OCI-LY1 (cell line): ENCODE results near the gene ANO3.

ENCODE experiments used
- H2AFZ ChIP-seq: fragments of 200-600 bp; sonication (generic), shearing (Covaris generic); 2 replicates; pipeline ENCODE4 v1.6.0; 2014; ENCODE audit warnings: antibody characterized with exemption, mild to moderate bottlenecking, low read length
- H3F3A ChIP-seq: fragments of 200-600 bp; sonication (generic), shearing (Covaris generic); 2 replicates; pipeline ENCODE4 v1.6.0; 2014; ENCODE audit warnings: mild to moderate bottlenecking, antibody characterized with exemption, low read length, moderate library complexity; ENCODE audit not compliant: insufficient read depth
- H3K27ac ChIP-seq: fragments of 200-600 bp; sonication (generic); 2 replicates; pipeline ENCODE4 v1.5.1; 2014; ENCODE audit warnings: low read length, mixed run types, mild to moderate bottlenecking, low read depth; ENCODE audit not compliant: poor library complexity, severe bottlenecking
- H3K27me3 ChIP-seq: fragments of 200-600 bp; sonication (generic); 2 replicates; pipeline ENCODE4 v1.6.0; 2014; ENCODE audit warnings: antibody characterized with exemption, mild to moderate bottlenecking, low read length, moderate library complexity; ENCODE audit not compliant: insufficient read depth
- H3K36me3 ChIP-seq: fragments of 200-600 bp; sonication (generic); 2 replicates; pipeline ENCODE4 v1.6.1; 2014; ENCODE audit warnings: mild to moderate bottlenecking, antibody characterized with exemption, low read length, moderate library complexity, mixed read lengths; ENCODE audit not compliant: insufficient read depth
- H3K4me1 ChIP-seq: fragments of 200-600 bp; sonication (generic); 2 replicates; pipeline ENCODE4 v1.5.1; 2014; ENCODE audit warnings: mild to moderate bottlenecking, low read length, moderate library complexity; ENCODE audit not compliant: insufficient read depth, severe bottlenecking
- H3K4me2 ChIP-seq: fragments of 200-600 bp; sonication (generic), shearing (Covaris generic); 2 replicates; pipeline ENCODE4 v1.6.1; 2014; ENCODE audit warnings: low read length
- H3K4me3 ChIP-seq: fragments of 200-600 bp; sonication (generic); 2 replicates; pipeline ENCODE4 v1.5.1; 2014; ENCODE audit warnings: low read length, low read depth, mild to moderate bottlenecking, mixed read lengths; ENCODE audit not compliant: poor library complexity, severe bottlenecking
- H3K79me2 ChIP-seq: fragments of 200-600 bp; shearing (Covaris generic); 2 replicates; pipeline ENCODE4 v1.6.1; 2016; ENCODE audit warnings: mixed run types, low read length, mixed read lengths; ENCODE audit not compliant: insufficient read depth
- H3K9ac ChIP-seq: fragments of 200-600 bp; sonication (generic), shearing (Covaris generic); 2 replicates; pipeline ENCODE4 v1.6.1; 2014; ENCODE audit warnings: mild to moderate bottlenecking, low read length, mixed read lengths
- H3K9me2 ChIP-seq: fragments of 200-600 bp; sonication (generic), shearing (Covaris generic); 2 replicates; pipeline ENCODE4 v1.6.1; 2014; ENCODE audit warnings: low read depth, mild to moderate bottlenecking, low read length, mixed read lengths
- H3K9me3 ChIP-seq: fragments of 200-600 bp; shearing (Covaris generic); 2 replicates; pipeline ENCODE4 v1.6.1; 2014; ENCODE audit warnings: low read length, mixed read lengths
- H4K20me1 ChIP-seq: fragments of 200-600 bp; sonication (generic), shearing (Covaris generic); 2 replicates; pipeline ENCODE4 v1.6.0; 2016; ENCODE audit warnings: mild to moderate bottlenecking, low read length; ENCODE audit not compliant: insufficient read depth
- EZH2 ChIP-seq: fragments of 200-600 bp; sonication (generic), shearing (Covaris generic); IDR thresholded peaks from 2 replicates; pipeline ENCODE4 v1.8.0; 2017; ENCODE audit warnings: borderline replicate concordance, mixed run types, mild to moderate bottlenecking, antibody characterized with exemption, low read length, moderate library complexity, mixed read lengths
- TF ChIP-seq, protein P1 (sequence below): fragments of 200-600 bp; sonication (generic), shearing (Covaris generic); IDR thresholded peaks from 2 replicates; pipeline ENCODE4 v1.5.1; 2017; ENCODE audit warnings: mild to moderate bottlenecking, antibody characterized with exemption, low read length, moderate library complexity, mixed read lengths

The ANO3 gene

DNA sequence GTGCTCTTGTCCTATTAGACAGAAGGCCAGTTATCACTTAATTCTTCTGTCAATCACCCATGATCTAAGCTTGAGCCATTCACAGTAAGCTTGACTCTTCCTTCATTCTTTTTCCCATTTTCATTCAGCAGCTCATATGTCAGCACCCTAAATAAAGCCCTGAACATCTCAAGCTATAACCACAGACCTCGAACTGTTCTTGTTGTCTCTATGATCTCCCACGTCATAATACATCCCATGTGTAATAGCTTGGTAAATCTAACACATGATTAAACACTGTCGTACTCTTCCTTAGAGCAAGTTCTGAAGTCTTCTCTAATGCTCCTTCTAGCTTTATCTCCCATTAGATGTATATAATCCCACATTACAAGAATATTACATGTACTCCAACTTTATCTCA is 225.7 kb downstream of the ANO3 start:
- no peaks in the 10 kb centered on the region for H3K9me3 ChIP-seq
- H3K4me3 ChIP-seq: no peak overlapping the region
- TF ChIP-seq EZH2: no peak
- TF ChIP-seq, protein P1, sequence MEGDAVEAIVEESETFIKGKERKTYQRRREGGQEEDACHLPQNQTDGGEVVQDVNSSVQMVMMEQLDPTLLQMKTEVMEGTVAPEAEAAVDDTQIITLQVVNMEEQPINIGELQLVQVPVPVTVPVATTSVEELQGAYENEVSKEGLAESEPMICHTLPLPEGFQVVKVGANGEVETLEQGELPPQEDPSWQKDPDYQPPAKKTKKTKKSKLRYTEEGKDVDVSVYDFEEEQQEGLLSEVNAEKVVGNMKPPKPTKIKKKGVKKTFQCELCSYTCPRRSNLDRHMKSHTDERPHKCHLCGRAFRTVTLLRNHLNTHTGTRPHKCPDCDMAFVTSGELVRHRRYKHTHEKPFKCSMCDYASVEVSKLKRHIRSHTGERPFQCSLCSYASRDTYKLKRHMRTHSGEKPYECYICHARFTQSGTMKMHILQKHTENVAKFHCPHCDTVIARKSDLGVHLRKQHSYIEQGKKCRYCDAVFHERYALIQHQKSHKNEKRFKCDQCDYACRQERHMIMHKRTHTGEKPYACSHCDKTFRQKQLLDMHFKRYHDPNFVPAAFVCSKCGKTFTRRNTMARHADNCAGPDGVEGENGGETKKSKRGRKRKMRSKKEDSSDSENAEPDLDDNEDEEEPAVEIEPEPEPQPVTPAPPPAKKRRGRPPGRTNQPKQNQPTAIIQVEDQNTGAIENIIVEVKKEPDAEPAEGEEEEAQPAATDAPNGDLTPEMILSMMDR: no peak
- H4K20me1 ChIP-seq: no peaks in the 10 kb centered on the region
- H2AFZ ChIP-seq: no peak overlapping the region
- H3K27me3 ChIP-seq: no peaks in the 10 kb centered on the region
- no peaks in the 10 kb centered on the region for H3K9me2 ChIP-seq
- H3K36me3 ChIP-seq: no peaks in the 10 kb centered on the region
- H3F3A ChIP-seq: no peaks in the 10 kb centered on the region
- H3K9ac ChIP-seq: no peak overlapping the region
- no peaks in the 10 kb centered on the region for H3K79me2 ChIP-seq
- no peak overlapping the region for H3K4me2 ChIP-seq
- H3K4me1 ChIP-seq: no peaks in the 10 kb centered on the region
- no peak overlapping the region for H3K27ac ChIP-seq

DNA sequence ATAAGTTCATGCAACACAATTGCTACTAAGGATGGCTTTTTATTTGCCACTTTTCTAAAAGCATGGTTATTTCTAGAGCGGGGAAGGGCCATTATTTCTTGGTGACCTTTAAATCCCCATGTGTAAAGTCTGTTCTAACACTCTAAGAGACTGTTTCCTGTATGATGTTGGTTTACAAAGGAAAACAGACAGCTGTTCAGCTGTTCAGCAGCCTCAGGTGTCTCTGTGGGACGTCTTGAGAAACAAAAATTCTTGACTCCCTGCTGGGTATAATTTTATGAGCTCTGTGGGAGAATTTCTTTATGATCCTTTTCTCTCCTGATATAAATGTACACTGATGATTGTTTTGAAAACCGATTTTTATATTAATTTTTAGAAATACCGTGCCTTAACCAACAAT is 226.3 kb downstream of the ANO3 start:
- no peak overlapping the region for H3K27ac ChIP-seq
- no peaks in the 10 kb centered on the region for H3K36me3 ChIP-seq
- H3K4me3 ChIP-seq: no peak overlapping the region
- H3K9ac ChIP-seq: no peak overlapping the region
- H4K20me1 ChIP-seq: no peaks in the 10 kb centered on the region
- H3K4me1 ChIP-seq: no peaks in the 10 kb centered on the region
- H2AFZ ChIP-seq: no peak overlapping the region
- no peak overlapping the region for H3K4me2 ChIP-seq
- no peaks in the 10 kb centered on the region for H3K9me2 ChIP-seq
- no peaks in the 10 kb centered on the region for H3K79me2 ChIP-seq
- no peaks in the 10 kb centered on the region for H3F3A ChIP-seq
- TF ChIP-seq, protein P1: no peak
- TF ChIP-seq EZH2: no peak
- no peaks in the 10 kb centered on the region for H3K27me3 ChIP-seq
- no peaks in the 10 kb centered on the region for H3K9me3 ChIP-seq

DNA sequence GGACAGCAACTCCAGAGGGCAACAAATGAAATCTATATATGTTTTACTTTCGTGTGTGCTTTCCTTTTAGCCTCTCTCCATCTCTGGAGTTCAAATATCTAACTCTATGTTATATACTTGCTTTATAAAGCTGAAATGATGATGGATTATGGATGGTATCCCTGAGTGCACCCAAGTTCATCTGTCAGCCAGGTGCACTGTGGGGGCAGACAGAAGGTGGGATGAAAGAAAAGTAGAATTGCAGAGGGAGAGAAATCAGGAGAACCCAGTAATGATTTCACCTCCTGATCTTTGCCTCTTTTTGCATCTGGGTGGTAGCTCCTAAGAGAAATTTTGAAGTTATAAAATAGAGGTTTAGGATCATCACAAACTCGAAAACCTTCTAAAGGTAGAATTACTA is 237.7 kb downstream of the ANO3 start:
- no peak overlapping the region for H2AFZ ChIP-seq

More for the DNA sequence above, 237.7 kb downstream of the ANO3 start:
- 0 out of 2 replicates have a peak, but pooled peaks cover 3% of the 10 kb centered on the region for H3K27me3 ChIP-seq
- no peak overlapping the region for H3K27ac ChIP-seq
- no peak overlapping the region for H3K4me3 ChIP-seq
- TF ChIP-seq, protein P1: no peak
- no peak for TF ChIP-seq EZH2
- H3F3A ChIP-seq: no peaks in the 10 kb centered on the region
- H3K4me2 ChIP-seq: no peak overlapping the region
- no peaks in the 10 kb centered on the region for H3K79me2 ChIP-seq
- H3K9me3 ChIP-seq: no peaks in the 10 kb centered on the region
- H3K9me2 ChIP-seq: no peaks in the 10 kb centered on the region
- H3K9ac ChIP-seq: no peak overlapping the region
- no peaks in the 10 kb centered on the region for H3K4me1 ChIP-seq
- no peaks in the 10 kb centered on the region for H3K36me3 ChIP-seq
- H4K20me1 ChIP-seq: no peaks in the 10 kb centered on the region
